ENCODE measurements around the gene TRAFD1.

Gene TRAFD1

GRCh38 chr12:112125250-112125999, at the start of gene TRAFD1:
TSS of gene TRAFD1 (plus strand) at chr12:112125560. CDS start at chr12:112130523, 4,963 bp downstream.
- no peak for TF ChIP-seq CTCF (IDR thresholded peaks at IDR 0.05; ENCODE audit: control extremely low read depth, extremely low read depth, low read depth, missing control alignments)
- DNase-seq (ENCODE audit: extremely low spot score) = peak; percentile 99
- ChIA-PET POLR2A (interaction anchor here (0.5 to 2.1 kb wide), 7 partner anchors 9 to 236 kb away, joined by 3 to 11 read pairs (median 5); partner anchors contain the start of gene NAA25), CTCF (interaction anchor here (0.9 to 1.9 kb wide), 7 partner anchors 9 to 180 kb away, joined by 3 to 10 read pairs (median 3); no protein-coding TSS in a partner anchor)

- POLR2A ChIA-PET = interaction anchor here (0.6 kb wide), 1 partner anchor 46 kb away, joined by 6 read pairs; no protein-coding TSS in a partner anchor
- TF ChIP-seq CTCF (IDR thresholded peaks at IDR 0.05; ENCODE audit: control extremely low read depth, extremely low read depth, low read depth, missing control alignments) = no peak
- CTCF ChIA-PET = interaction anchor here (1.0 to 1.5 kb wide), 2 partner anchors 11 to 16 kb away, joined by 3 to 4 read pairs; no protein-coding TSS in a partner anchor
- no peak for DNase-seq (ENCODE audit: extremely low spot score)
Measured at GRCh38 chr12:112087055-112087850, 38.1 kb upstream of the TRAFD1 start.

DNA sequence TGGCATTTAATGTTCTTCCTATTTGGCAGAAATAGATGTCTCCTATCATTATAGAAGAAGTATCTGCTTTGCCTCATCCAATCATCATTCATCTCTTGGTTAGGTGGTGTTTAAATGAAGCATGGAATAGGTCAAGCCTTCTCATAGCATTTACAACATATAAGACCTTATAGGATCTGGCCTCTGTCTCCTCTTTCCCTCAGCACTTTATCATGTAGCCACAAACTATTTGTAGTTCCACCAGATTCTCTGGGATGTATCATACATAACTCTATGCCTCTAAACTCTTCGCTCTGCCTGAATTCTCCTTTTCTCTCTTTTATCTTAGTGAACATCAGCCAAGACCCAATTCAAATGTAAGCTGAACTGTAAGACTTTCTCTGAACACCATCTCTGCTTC, 37.5 kb upstream of the TRAFD1 start:
- POLR2A ChIA-PET = no interaction called here
- no peak for DNase-seq (ENCODE audit: extremely low spot score)
- CTCF ChIA-PET = interaction anchor here (1.0 kb wide), 1 partner anchor 11 kb away, joined by 3 read pairs; no protein-coding TSS in a partner anchor
- no peak for TF ChIP-seq CTCF (IDR thresholded peaks at IDR 0.05; ENCODE audit: control extremely low read depth, extremely low read depth, low read depth, missing control alignments)

DNA sequence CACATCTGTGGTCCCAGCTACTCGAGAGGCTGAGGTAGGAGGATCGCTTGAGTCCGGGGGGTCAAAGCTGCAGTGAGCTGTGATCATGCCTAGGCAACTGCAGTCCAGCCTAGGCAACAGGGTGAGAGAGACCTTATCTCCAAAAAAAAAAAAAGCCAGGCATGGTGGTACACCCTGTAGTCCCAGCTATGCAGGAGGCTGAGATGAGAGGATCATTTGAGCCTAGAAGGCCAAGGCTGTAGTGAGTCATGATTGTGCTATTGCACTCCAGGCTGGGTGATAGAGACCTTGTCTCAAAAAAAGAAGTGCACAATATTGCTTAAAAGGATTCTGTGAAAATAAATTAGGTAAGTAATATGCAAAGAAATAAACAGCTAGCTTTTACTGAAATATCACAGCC, 33.8 kb upstream of the TRAFD1 start:
- POLR2A ChIA-PET = interaction anchor here (0.6 to 0.8 kb wide), 2 partner anchors 77 to 313 kb away, joined by 3 to 5 read pairs; no protein-coding TSS in a partner anchor
- TF ChIP-seq CTCF (IDR thresholded peaks at IDR 0.05; ENCODE audit: control extremely low read depth, extremely low read depth, low read depth, missing control alignments) = no peak
- CTCF ChIA-PET = no interaction called here
- no peak for DNase-seq (ENCODE audit: extremely low spot score)

DNA sequence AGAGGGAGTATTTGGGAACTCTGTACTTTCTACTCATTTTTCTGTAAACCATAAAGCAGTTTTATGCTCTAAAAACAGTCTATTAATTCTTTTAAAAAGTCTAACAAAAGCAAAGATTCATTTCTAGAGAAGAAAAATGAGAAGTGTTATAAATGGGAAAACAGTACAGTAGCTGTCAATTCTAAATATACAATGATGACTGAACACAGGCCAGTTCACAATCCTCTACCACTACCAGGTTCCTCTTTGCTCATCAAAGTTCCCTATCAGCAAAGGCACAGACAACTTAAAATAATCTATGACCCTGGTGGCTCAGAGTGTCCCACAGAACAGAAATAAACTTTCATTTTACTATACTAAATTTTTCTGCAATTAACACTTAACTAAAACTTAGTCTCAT, 29.3 kb upstream of the TRAFD1 start:
- peak; percentile 71 for DNase-seq (ENCODE audit: extremely low spot score)
- TF ChIP-seq CTCF (IDR thresholded peaks at IDR 0.05; ENCODE audit: control extremely low read depth, extremely low read depth, low read depth, missing control alignments) = no peak
- ChIA-PET POLR2A (interaction anchor here (1.8 kb wide), 1 partner anchor 30 kb away, joined by 6 read pairs; the partner anchor contains the start of gene TRAFD1), CTCF (interaction anchor here (1.6 to 2.8 kb wide), 2 partner anchors 10 to 12 kb away, joined by 7 to 10 read pairs; partner anchors contain the start of gene NAA25)

DNA sequence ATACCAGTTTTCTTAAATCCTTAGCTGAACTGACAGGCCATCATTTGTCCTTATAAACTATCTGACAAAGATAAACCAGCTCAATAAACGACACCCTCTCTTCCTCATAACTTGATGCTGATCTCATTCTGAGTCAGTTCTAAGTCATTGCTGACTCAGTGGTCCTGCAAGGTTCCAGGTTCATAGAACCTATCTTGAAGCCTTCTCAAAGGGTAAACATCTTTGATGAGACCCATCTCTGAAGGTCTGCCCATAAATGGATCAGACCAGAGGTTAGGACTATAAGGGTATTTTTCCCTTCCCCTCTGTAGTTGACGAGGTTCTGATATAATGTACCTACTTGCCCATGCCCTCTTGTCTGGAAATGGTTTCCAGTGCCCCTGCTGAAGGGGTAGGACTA, 28.7 kb upstream of the TRAFD1 start:
- no peak for TF ChIP-seq CTCF (IDR thresholded peaks at IDR 0.05; ENCODE audit: control extremely low read depth, extremely low read depth, low read depth, missing control alignments)
- DNase-seq (ENCODE audit: extremely low spot score) = no peak
- ChIA-PET POLR2A (interaction anchor here (1.8 kb wide), 1 partner anchor 29 kb away, joined by 6 read pairs; the partner anchor contains the start of gene TRAFD1), CTCF (interaction anchor here (1.6 to 2.8 kb wide), 2 partner anchors 9 to 11 kb away, joined by 7 to 10 read pairs; partner anchors contain the start of gene NAA25)

Measured in GM10248 (cell line).